CD8-positive, alpha-beta memory T cell (primary cell): ENCODE data around the gene TNFAIP3. TPM values are rescaled to one million over a fixed set of nuclear protein-coding genes. Genes with fewer than 3 reads are reported as not detected.

ENCODE experiments used
- CTCF ChIA-PET: fragments of 350-600 bp; sonication (Branson Sonifier 250); formaldehyde crosslinking; loops from one replicate; lab custom pipeline; 2021; ENCODE audit warnings: antibody characterized with exemption; lab: Charles Lee
- POLR2A ChIA-PET: fragments of 350-600 bp; sonication (Branson Sonifier 250); formaldehyde crosslinking; loops from one replicate; lab custom pipeline; 2021; ENCODE audit warnings: antibody characterized with exemption; lab: Charles Lee
- DNase-seq, 5 donors: peaks; one replicate each; pipeline versions ENCODE4 v3.0.0 to v3.0.0-alpha.2; 2020 to 2022; ENCODE audit warnings: mixed read lengths in 1 of 5
- H3K27ac ChIP-seq: one replicate; pipeline ENCODE4 v1.7.0; 2013; ENCODE audit warnings: low read depth, mild to moderate bottlenecking, low read length, moderate library complexity
- H3K27me3 ChIP-seq: 2 replicates; pipeline ENCODE4 v1.7.0; 2013; ENCODE audit warnings: low read length, mild to moderate bottlenecking; ENCODE audit not compliant: insufficient read depth, poor library complexity, severe bottlenecking
- H3K36me3 ChIP-seq: 2 replicates; pipeline ENCODE4 v1.7.0; 2013; ENCODE audit warnings: mild to moderate bottlenecking, low read length, moderate library complexity; ENCODE audit not compliant: insufficient read depth
- H3K4me1 ChIP-seq: 2 replicates; pipeline ENCODE4 v1.7.0; 2013; ENCODE audit warnings: mild to moderate bottlenecking, low read length, moderate library complexity; ENCODE audit not compliant: insufficient read depth
- H3K4me3 ChIP-seq: 2 replicates; pipeline ENCODE4 v1.7.0; 2013; ENCODE audit warnings: mild to moderate bottlenecking, low read length
- H3K9me3 ChIP-seq: 2 replicates; pipeline ENCODE4 v1.7.0; 2013; ENCODE audit warnings: mild to moderate bottlenecking, low read length
- H3K27ac Mint-ChIP-seq, 8 donors: one replicate each; pipeline ENCODE4 v1.8.0; 2020 to 2021; ENCODE audit warnings: mixed read lengths in 8 of 8, mild to moderate bottlenecking in 6 of 8, inconsistent platforms in 3 of 8, moderate library complexity in 3 of 8
- H3K27me3 Mint-ChIP-seq, 2 donors: one replicate each; pipeline ENCODE4 v1.8.0; 2020 to 2021; ENCODE audit warnings: mixed read lengths in 2 of 2, mild to moderate bottlenecking in 1 of 2, moderate library complexity in 1 of 2
- H3K36me3 Mint-ChIP-seq, 3 donors: one replicate each; pipeline ENCODE4 v1.8.0; 2020 to 2021; ENCODE audit warnings: mixed read lengths in 3 of 3, inconsistent platforms in 1 of 3, mild to moderate bottlenecking in 1 of 3
- H3K4me1 Mint-ChIP-seq, 3 donors: one replicate each; pipeline ENCODE4 v1.8.0; 2020 to 2021; ENCODE audit warnings: mixed read lengths in 3 of 3, inconsistent platforms in 1 of 3, mild to moderate bottlenecking in 1 of 3
- H3K4me3 Mint-ChIP-seq, 7 donors: one replicate each; pipeline ENCODE4 v1.8.0; 2020 to 2021; ENCODE audit warnings: mixed read lengths in 7 of 7, mild to moderate bottlenecking in 6 of 7, moderate library complexity in 4 of 7, inconsistent platforms in 2 of 7
- H3K9me3 Mint-ChIP-seq, 5 donors: one replicate each; pipeline ENCODE4 v1.8.0; 2020 to 2022; ENCODE audit warnings: mixed read lengths in 5 of 5, mild to moderate bottlenecking in 3 of 5, moderate library complexity in 2 of 5, inconsistent platforms in 1 of 5
- polyA plus RNA-seq: library from polyadenylated mRNA; unstranded; fragments of 300-500 nt; fragmentation: Illumina TruSeq; gene quantifications from one replicate; pipeline ENCODE4 v1.2.3, GENCODE V29; 2021
- total RNA-seq, 2 experiments: library from RNA; stranded (reverse); gene quantifications; one replicate each; pipeline ENCODE4 v1.2.3, GENCODE V29; 2021

The TNFAIP3 gene
- total and polyA plus RNA-seq, 3 experiments from 2014 or later = 127 to 298 (median 267) TPM

DNA sequence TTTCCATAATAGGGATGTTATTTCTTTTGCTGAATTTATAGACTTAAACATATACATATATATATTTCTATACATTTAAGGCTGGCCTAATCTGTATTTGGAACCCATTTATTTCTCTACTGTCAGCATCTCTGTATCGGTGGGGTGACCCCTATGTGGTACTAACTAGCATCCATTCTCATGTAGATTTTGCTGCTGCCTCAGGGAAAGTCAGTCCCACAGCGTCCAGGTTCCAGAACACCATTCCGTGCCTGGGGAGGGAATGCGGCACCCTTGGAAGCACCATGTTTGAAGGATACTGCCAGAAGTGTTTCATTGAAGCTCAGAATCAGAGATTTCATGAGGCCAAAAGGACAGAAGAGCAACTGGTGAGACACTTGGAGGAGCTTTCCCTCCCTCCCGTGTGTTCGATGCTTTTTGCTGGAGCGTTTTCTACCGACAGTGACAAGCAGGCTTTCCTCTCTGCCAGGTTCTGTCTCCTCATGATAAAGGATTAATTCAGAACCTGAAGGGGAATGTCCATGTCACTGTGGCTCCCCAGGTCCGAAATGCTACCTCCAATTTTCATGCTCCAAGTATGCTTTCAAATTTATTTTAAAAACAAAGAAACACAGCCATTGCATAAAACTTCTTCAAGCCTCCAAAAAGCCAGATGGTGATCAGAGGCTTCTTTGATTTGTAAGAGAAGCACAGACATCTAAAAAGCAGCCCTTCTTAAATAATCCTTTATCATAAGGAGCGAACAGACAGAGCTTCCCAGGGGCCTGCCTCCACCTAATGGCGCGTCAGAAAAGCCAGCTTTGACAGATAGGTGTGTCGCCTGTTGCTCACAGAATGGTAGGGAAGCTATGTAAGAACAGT, 13.1 kb downstream of the TNFAIP3 start:
- Histone ChIP-seq H3K4me1 (peaks cover 35% of the 10 kb centered on the region), H3K4me3 (no peak overlapping the region), H3K36me3 (peaks cover 72% of the 10 kb centered on the region), H3K27me3 (no peaks in the 10 kb centered on the region), H3K27ac (no peak overlapping the region), H3K9me3 (no peaks in the 10 kb centered on the region)
- H3K27me3 Mint-ChIP-seq = peaks cover 0 to 39% of the 10 kb centered on the region in 2 donors
- H3K4me3 Mint-ChIP-seq = peak overlapping the region in 6 of 7 donors; percentile 32 to 82 (median 56)
- H3K4me1 Mint-ChIP-seq = peaks cover 44 to 90% (median 86%) of the 10 kb centered on the region in 3 donors
- peak in 2 of 5 donors; percentile 34 to 37 for DNase-seq
- H3K36me3 Mint-ChIP-seq = peaks cover 39 to 91% (median 54%) of the 10 kb centered on the region in 3 donors
- peak overlapping the region; percentile 43 to 90 (median 83) for H3K27ac Mint-ChIP-seq
- POLR2A ChIA-PET = no interaction called here
- CTCF ChIA-PET = interaction anchor here (0.8 to 6.5 kb wide), 4 partner anchors 10 to 82 kb away, joined by 4 to 49 read pairs (median 6); partner anchors contain the start of gene TNFAIP3
- peaks cover 0 to 4% (median 0%) of the 10 kb centered on the region in 5 donors for H3K9me3 Mint-ChIP-seq

DNA sequence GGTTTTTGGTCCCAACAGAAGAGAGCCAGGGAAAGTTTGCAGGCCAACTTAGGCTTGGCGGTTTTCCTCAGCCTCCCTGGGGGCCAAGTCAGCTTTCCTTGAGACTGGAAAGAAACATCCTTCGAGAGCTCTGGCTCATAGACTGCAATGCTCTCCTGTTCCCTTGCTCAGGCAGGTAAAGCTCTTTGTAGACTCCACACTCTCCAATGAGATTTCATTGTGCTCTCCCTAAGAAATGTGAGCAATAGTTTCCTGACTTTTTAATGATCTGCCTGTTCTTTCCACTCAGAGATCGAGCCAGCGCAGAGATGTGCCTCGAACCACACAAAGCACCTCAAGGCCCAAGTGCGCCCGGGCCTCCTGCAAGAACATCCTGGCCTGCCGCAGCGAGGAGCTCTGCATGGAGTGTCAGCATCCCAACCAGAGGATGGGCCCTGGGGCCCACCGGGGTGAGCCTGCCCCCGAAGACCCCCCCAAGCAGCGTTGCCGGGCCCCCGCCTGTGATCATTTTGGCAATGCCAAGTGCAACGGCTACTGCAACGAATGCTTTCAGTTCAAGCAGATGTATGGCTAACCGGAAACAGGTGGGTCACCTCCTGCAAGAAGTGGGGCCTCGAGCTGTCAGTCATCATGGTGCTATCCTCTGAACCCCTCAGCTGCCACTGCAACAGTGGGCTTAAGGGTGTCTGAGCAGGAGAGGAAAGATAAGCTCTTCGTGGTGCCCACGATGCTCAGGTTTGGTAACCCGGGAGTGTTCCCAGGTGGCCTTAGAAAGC, 13.9 kb downstream of the TNFAIP3 start:
- Mint-ChIP-seq H3K4me1 (peaks cover 40 to 82% (median 78%) of the 10 kb centered on the region in 3 donors), H3K27me3 (peaks cover 0 to 36% of the 10 kb centered on the region in 2 donors), H3K36me3 (peaks cover 31 to 87% (median 46%) of the 10 kb centered on the region in 3 donors), H3K9me3 (peaks cover 0 to 4% (median 0%) of the 10 kb centered on the region in 5 donors), H3K27ac (peak overlapping the region; percentile 17 to 93 (median 82)), H3K4me3 (peak overlapping the region in 6 of 7 donors; percentile 40 to 82 (median 56))
- no peak overlapping the region for H3K4me3 ChIP-seq
- H3K27ac ChIP-seq = no peak overlapping the region
- peak in 3 of 5 donors; percentile 27 to 55 (median 45) for DNase-seq
- CTCF ChIA-PET = interaction anchor here (0.8 to 6.5 kb wide), 7 partner anchors 8 to 95 kb away, joined by 3 to 49 read pairs (median 5); partner anchors contain the start of gene TNFAIP3
- H3K4me1 ChIP-seq = peaks cover 35% of the 10 kb centered on the region
- no peaks in the 10 kb centered on the region for H3K9me3 ChIP-seq
- POLR2A ChIA-PET = interaction anchor here (0.8 to 1.0 kb wide), 2 partner anchors 8 to 10 kb away, joined by 4 read pairs; no protein-coding TSS in a partner anchor
- H3K36me3 ChIP-seq = peaks cover 64% of the 10 kb centered on the region
- H3K27me3 ChIP-seq = no peaks in the 10 kb centered on the region

- peak in 2 of 5 donors; percentile 39 to 62 for DNase-seq
- Mint-ChIP-seq H3K27me3 (peaks cover 0 to 36% of the 10 kb centered on the region in 2 donors), H3K4me3 (peak overlapping the region in 6 of 7 donors; percentile 15 to 82 (median 50)), H3K4me1 (peaks cover 40 to 78% (median 76%) of the 10 kb centered on the region in 3 donors), H3K27ac (peak overlapping the region in 7 of 8 donors; percentile 48 to 93 (median 74)), H3K9me3 (peaks cover 0 to 2% (median 0%) of the 10 kb centered on the region in 5 donors), H3K36me3 (peaks cover 29 to 82% (median 42%) of the 10 kb centered on the region in 3 donors)
- Histone ChIP-seq H3K27ac (no peak overlapping the region), H3K4me1 (peaks cover 35% of the 10 kb centered on the region), H3K27me3 (no peaks in the 10 kb centered on the region), H3K36me3 (peaks cover 60% of the 10 kb centered on the region), H3K4me3 (no peak overlapping the region), H3K9me3 (no peaks in the 10 kb centered on the region)
- ChIA-PET CTCF (interaction anchor here (1.2 to 6.5 kb wide), 6 partner anchors 8 to 94 kb away, joined by 3 to 49 read pairs (median 6); partner anchors contain the start of gene TNFAIP3), POLR2A (interaction anchor here (0.8 to 1.0 kb wide), 4 partner anchors 9 to 14 kb away, joined by 3 to 6 read pairs (median 4); partner anchors contain the start of gene TNFAIP3)
Measured at GRCh38 chr6:137881522-137881886, 14.4 kb downstream of the TNFAIP3 start.

- POLR2A ChIA-PET = interaction anchor here (0.8 to 1.0 kb wide), 2 partner anchors 12 to 15 kb away, joined by 3 to 6 read pairs; partner anchors contain the start of gene TNFAIP3
- Mint-ChIP-seq H3K4me1 (peaks cover 41 to 69% (median 69%) of the 10 kb centered on the region in 3 donors), H3K27ac (peak overlapping the region; percentile 63 to 94 (median 88)), H3K27me3 (peaks cover 0 to 36% of the 10 kb centered on the region in 2 donors), H3K9me3 (peaks cover 0 to 2% (median 0%) of the 10 kb centered on the region in 5 donors), H3K4me3 (peak overlapping the region in 6 of 7 donors; percentile 36 to 76 (median 52)), H3K36me3 (peaks cover 23 to 73% (median 38%) of the 10 kb centered on the region in 3 donors)
- Histone ChIP-seq H3K27ac (no peak overlapping the region), H3K27me3 (no peaks in the 10 kb centered on the region), H3K4me3 (no peak overlapping the region), H3K4me1 (peaks cover 35% of the 10 kb centered on the region), H3K36me3 (peaks cover 51% of the 10 kb centered on the region), H3K9me3 (no peaks in the 10 kb centered on the region)
- DNase-seq = peak in 2 of 5 donors; percentile 64 to 65
- CTCF ChIA-PET = interaction anchor here (0.9 to 6.5 kb wide), 6 partner anchors 9 to 93 kb away, joined by 3 to 49 read pairs (median 6); partner anchors contain the start of gene TNFAIP3
Measured at GRCh38 chr6:137882225-137882961, 15.3 kb downstream of the TNFAIP3 start.

GRCh38 chr6:137883400-137884148, 16.5 kb downstream of the TNFAIP3 start:
- peak in 2 of 5 donors; percentile 70 to 71 for DNase-seq
- ChIA-PET POLR2A (no interaction called here), CTCF (interaction anchor here (0.7 to 1.5 kb wide), 3 partner anchors 8 to 16 kb away, joined by 3 read pairs; partner anchors contain the start of gene TNFAIP3)
- H3K27ac Mint-ChIP-seq = peak overlapping the region; percentile 80 to 95 (median 93)
- H3K27ac ChIP-seq = peak overlapping the region; percentile 18
- peaks cover 17 to 61% (median 30%) of the 10 kb centered on the region in 3 donors for H3K36me3 Mint-ChIP-seq
- H3K4me3 Mint-ChIP-seq = peak overlapping the region; percentile 20 to 79 (median 47)
- H3K9me3 ChIP-seq = no peaks in the 10 kb centered on the region
- peaks cover 39 to 57% (median 57%) of the 10 kb centered on the region in 3 donors for H3K4me1 Mint-ChIP-seq
- H3K27me3 Mint-ChIP-seq = peaks cover 0 to 35% of the 10 kb centered on the region in 2 donors
- peaks cover 0 to 4% (median 1%) of the 10 kb centered on the region in 5 donors for H3K9me3 Mint-ChIP-seq
- H3K4me1 ChIP-seq = peaks cover 35% of the 10 kb centered on the region
- peaks cover 39% of the 10 kb centered on the region for H3K36me3 ChIP-seq
- H3K4me3 ChIP-seq = no peak overlapping the region
- H3K27me3 ChIP-seq = no peaks in the 10 kb centered on the region

GRCh38 chr6:137884149-137884909, 17.3 kb downstream of the TNFAIP3 start:
- POLR2A ChIA-PET = no interaction called here
- peak overlapping the region in 3 of 7 donors; percentile 47 to 71 (median 67) for H3K4me3 Mint-ChIP-seq

More at GRCh38 chr6:137884149-137884909, 17.3 kb downstream of the TNFAIP3 start:
- peaks cover 37 to 52% (median 50%) of the 10 kb centered on the region in 3 donors for H3K4me1 Mint-ChIP-seq
- Histone ChIP-seq H3K27ac (no peak overlapping the region), H3K4me3 (no peak overlapping the region), H3K4me1 (peaks cover 35% of the 10 kb centered on the region), H3K36me3 (peaks cover 32% of the 10 kb centered on the region), H3K27me3 (no peaks in the 10 kb centered on the region), H3K9me3 (no peaks in the 10 kb centered on the region)
- peak overlapping the region; percentile 2 to 92 (median 80) for H3K27ac Mint-ChIP-seq
- peak in 2 of 5 donors; percentile 29 to 33 for DNase-seq
- peaks cover 0 to 6% (median 1%) of the 10 kb centered on the region in 5 donors for H3K9me3 Mint-ChIP-seq
- peaks cover 0 to 31% of the 10 kb centered on the region in 2 donors for H3K27me3 Mint-ChIP-seq
- peaks cover 17 to 54% (median 26%) of the 10 kb centered on the region in 3 donors for H3K36me3 Mint-ChIP-seq
- CTCF ChIA-PET = interaction anchor here (1.5 kb wide), 1 partner anchor 9 kb away, joined by 3 read pairs; no protein-coding TSS in a partner anchor
